NCI-H345 treated with DMSO at 0.1 percent for 48 hours (cell line): ENCODE data around the gene IL11RA.

Experiments used
- DNase-seq: peaks from one replicate; lab custom pipeline; 2025; ENCODE audit not compliant: unreplicated experiment; lab: John Stamatoyannopoulos, UW

The IL11RA gene

DNA sequence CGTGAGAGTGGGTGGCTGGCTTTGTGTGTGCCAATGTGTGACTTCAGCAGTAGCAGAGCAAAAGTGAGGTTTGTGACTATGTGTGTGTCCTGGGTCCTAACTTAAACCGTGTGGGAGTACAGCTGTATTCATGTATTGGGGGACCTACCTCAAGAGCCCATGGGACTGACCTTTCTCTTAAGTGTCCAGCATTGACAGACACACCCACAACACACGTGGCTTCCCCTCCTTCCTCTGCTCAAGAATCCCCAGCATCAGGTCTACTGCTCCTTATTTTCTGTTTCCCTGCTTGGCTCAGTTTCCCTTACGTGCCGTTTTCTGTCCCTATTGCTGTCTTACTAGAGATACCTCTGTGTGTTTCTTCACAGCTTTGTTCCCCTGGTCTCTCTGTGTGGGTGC is 616 bp downstream of the IL11RA start:
- no peak for DNase-seq

DNA sequence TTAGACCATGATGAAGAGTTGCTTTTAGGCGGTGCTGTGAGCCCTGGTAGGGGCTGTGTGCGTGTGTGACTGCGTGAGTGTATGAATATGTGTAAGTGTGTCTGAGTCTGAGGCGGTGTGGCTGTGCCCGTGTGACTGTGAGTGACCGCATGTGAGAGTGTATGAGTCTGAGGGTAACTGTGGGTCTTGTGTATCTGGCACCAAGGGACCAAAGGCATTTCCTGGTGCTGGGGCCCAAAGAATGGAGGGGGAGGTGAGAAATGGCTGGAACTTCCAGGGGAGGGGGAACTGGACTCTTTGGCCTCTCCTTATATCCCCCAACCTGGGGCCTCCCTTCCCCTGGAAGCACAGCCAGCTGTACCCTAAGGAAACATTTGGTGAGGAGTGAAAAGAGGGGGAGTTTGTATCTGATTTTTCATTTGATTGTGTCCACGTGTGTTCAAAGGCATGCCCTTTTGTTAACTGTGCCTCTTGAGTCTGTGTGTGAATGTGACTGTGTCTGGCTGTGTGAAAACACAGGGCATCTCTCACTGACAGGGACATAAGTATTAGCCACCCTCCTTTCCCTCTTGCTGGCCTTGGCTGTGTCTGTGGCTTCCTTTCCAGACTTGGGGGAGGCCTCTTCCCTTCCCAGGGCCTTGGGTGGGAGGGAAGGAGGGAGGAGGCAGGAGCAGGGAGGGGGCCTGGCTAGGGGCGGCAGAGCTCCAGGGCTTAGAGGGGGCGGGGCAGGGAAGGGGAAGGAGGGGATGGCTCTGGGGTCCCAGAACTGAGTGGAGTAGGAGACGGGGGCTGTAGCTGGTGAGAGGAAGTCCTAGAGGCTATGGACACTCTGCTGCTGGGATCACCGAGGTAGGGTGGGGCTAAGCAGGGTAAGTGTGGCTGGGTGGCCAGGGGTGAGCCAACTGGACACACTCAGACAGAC is 1.4 kb downstream of the IL11RA start:
- DNase-seq: no peak

DNA sequence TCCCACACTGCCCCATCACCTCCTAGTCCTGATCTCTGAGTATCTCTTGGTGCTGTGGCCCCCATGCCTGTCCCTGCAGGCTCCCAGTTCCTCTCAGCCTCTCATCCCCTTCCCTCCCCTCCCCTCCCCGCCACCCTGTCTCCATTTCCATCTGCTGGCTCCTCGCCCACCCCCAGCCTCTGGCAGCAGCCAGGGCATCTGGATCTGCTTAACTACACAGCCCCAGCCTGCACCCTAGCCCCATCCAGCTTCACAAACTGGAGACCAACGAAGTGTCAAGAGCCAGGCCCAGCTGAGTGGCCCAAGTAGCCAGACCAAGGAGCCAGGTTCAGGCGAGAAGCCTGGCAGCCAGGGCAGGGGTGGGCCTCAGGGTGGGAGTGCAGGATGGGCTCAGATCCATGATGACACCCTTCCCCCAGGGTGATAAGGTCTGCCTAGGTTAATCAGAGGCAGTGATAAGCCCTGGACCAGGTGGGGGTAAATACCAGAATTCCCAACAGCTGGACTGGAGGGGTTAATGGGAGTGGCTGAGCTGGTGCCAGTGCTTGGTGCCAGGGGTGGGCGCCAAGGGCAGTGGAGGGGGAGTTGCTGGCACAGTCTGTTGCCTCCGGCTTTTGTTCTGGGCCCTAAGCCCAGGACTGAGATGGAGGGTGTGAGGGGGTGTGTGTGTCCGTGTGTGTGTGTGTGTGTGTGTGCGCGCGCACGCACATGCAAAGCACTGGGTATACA is 2.5 kb downstream of the IL11RA start:
- DNase-seq: no peak

DNA sequence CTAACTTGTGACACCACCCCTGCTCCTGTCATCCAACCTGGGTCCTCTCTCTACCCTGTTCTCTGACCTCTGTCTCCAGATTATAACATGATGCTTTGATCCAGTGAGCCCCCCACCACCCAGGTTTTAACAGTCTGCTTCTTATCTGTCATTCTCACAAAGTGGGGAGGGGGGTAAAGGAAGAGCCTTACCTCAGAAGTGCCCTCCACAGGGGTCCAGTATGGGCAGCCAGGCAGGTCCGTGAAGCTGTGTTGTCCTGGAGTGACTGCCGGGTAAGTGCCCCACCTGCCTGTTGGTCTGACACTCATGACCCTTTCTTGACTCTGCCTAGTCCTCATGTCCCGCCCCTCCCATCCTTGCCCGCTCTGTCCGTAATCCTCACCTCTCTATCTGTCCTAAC is 3.4 kb downstream of the IL11RA start:
- DNase-seq: no peak

DNA sequence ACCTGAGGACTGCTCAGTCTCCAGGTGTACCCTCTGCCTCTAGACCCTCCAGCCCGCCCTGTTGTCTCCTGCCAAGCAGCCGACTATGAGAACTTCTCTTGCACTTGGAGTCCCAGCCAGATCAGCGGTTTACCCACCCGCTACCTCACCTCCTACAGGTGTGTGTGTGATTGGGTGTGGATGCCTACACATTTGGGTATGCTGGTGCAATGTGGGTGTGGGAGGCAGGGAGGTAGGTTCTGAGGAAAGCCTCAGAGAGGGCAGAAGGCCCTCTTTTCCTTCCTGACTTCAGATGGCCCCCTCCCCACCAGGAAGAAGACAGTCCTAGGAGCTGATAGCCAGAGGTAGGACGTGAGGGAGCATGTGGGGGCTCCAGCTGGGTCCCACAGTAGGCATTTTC is 5.0 kb downstream of the IL11RA start:
- DNase-seq: no peak

DNA sequence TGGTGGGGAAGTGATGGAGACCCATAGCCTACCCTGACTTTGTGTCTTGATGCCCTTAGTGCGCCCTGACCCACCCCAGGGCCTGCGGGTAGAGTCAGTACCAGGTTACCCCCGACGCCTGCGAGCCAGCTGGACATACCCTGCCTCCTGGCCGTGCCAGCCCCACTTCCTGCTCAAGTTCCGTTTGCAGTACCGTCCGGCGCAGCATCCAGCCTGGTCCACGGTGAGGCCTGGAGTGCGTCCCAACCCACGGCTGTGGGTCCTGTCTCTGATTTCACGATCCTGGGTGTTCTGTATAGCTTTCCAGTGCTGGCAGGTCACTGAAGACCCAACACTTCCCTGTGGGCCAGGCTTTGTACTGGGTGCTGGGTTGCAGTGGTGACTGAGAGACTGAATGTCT is 6.5 kb downstream of the IL11RA start:
- DNase-seq: no peak

DNA sequence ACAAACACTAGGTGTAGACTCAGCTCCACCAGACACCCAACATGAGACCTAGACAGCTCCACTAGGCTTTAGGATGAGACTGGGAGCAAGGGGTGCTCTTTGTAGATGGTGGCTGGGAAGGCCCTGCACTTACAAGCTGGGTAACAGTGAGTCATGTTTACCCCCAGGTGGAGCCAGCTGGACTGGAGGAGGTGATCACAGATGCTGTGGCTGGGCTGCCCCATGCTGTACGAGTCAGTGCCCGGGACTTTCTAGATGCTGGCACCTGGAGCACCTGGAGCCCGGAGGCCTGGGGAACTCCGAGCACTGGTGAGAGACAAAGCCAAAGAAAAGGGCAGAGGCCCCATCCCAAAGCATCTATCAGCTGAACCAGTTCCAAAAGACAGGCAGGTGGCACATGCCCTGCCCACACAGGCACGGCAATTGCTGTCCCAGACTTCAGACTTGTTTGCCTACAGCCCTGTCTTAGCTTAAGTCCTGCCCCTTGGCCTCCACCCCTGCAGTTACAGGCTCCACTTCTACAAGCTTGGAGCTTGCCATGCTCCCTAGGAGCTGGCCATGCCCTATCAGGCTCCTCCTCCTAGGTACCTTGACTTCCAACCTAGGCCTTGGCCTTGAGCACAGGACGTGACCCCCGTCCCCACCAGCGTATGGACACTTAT is 7.7 kb downstream of the IL11RA start:
- DNase-seq: no peak

DNA sequence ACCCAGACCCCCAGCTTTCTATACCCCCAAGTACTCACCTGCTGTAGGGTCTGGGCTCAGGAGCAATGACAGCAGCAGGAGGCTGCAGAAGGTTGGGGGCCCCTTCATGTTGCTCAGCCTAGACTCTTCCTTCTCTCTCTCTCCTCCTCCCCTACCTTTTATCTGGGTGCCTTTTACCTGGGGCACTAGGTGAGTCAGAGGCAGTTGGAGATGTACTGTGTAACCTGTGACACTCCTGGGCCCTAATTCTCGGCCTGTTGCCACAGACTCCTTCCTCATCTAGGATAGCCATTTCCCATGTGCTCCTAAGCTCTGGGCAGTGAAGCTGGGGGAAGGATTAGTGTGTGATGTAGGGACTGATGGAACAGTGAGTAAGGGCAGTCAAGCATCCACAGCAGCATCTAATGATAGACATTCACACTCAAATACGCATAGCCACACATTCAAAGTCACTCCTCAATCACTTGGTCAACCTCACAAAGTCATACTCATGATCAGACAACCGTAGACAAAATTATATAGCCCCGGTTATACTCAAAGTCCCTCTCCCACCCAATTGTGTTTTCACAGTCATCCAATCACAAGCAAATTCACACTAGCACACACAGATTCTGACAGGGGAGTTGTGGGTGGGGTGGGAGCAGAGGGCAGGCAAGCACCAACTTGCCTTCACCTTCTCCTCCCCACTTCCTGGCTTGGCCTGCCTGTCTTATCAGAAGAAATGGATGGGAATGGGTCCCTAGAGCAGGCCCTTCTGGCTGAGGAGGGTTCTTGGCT is 10.7 kb downstream of the IL11RA start, which contains the start of gene CCL27:
Gene CCL27, minus strand, starts transcription at position 132 of the 777 bp plus-strand sequence. Its CDS starts 24 bp downstream, at position 108.
- DNase-seq: no peak

DNA sequence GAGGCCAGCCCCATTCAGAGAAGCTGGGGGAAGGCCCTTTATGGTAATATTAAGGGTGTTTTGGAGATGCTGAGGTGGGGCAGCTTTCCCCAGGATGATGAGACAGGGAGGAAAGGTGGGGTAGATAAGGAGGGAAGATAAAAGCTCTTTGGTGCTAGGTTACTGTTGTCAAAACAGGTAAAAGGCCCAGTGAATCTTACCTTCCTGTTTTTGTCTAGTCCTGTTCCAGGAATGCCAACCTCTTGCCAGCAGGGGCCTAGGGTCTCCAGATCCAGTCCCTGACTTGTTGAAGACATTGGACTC is 11.3 kb downstream of the IL11RA start:
- no peak for DNase-seq

DNA sequence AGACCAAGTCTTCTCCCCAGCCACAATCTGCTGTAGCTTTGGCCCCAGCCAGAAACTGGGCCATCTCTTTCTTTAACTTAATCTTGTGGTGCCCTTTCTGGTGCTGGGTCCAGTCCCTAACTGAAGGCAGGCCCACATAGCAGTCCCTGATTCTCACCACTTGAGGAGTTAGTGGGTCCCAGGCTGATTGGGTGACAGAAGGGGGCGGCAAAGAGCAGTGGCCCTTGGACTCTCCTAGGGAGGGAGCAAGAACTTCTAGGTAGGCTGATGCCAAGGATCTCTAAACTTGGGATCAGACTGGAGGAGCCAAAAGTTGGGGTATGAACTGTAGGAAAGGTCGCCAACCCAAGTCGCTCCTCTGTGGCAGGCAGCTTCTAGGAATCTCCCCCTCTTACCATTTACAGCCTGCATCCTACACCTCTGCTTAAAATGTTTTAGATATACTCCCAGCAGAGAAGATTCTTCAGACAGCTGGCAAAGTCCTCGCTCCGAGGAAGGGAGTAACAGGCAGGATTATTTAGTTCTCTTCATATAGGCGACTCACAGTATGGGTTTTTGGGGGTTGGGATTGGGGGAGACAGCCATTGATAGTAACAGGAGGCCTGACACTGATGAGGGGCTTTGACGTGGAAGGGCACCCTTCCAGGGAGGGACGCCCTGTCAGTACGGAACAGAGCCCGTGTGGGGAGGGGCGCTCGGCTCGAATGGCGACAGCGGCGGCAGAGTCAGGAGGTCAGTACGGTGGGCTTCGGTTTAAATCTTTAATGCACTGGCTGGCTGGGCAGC is 12.5 kb downstream of the IL11RA start:
- DNase-seq: no peak

DNA sequence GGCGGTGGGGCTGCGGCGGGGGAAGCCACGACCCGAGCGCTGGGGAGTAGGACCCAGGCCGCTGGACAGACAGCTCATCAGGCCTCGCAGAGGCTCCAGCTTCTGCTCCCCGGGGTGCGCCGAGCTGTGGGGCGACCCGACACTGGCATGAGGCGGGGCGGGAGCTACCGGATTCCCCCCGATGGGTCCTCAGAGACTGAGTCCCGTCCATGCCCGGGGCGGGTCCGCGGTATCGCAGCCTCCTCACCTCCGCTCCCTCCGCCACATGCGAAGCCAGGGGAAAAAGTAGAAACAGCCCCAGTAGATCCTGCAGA is 13.0 kb downstream of the IL11RA start:
- DNase-seq: no peak

DNA sequence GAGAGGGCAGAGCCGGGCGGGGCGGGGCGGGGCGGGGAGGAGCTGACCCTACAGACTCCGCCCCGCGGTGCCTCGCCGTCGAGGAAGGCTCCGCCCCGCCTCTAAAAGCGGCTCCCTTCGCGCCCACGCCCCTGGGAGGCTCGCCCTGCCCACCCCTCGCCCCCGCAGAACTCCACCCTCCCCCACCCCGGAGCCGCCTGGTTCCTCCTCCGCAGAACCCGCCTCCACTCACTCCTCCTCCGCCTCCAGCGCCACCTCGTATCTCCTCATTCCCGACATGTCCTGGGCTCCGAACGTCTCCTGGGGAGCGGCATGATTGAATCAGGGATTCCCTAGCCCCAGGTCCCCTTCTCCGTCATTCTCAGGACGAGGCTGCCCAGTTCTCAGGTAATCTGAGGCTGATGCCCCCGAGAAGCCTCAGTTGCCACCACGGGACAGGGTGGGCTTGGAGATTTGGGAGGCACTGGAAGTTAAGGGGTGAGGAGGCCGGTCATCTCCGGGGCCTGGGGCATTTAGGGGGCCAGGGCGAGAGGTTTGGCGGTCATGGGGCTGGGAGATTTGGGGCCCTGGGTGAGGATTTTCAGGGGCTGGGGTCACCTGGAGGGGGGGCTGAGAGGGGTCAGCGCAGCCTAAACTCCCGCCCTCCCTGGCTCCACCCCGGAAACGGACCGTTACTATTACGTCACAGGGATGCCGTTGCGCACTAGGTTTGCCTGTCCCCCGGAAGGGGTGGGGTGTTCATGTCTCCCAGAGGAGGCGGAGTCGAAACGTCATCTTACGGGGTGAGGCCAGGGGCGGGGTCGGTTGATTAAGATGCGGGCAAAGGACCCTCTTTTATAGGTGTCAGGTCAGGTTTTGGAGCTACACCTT is 13.6 kb downstream of the IL11RA start:
- DNase-seq: peak; percentile 93

DNA sequence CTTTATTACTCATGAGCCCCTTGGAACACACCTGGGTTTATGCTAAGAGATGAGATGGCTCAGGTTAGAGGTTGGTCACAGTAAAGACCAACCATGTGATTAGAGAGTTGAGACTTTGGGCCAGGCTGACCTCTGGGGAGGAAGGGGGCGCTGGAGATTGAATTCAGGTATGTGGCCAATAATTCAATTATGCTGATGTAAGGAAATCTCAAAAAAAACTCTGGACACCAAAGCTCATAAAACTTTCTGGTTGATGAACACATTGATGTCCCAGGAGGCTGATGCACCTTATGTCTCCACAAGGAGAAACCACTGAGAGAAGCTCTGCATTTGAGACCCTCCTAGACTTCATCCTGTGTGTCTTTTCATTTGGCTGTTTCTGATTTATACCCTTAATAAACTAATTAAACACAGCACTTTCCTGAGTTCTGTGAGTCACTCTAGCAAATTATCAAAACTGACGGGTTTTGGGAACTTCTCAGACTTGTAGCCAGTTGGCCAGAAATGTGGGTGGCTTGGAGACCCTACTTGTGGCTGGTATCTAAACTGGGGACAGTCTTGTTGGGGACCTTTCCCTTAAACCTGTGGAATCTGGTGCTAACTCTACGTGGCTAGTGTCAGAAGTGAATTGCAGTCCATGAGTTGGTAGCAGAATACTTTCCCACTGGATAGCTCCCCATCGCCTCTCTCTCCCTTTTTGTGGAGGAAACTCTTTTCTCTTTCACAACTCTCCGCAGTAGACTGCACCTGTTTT is 18.0 kb downstream of the IL11RA start:
- DNase-seq: no peak

DNA sequence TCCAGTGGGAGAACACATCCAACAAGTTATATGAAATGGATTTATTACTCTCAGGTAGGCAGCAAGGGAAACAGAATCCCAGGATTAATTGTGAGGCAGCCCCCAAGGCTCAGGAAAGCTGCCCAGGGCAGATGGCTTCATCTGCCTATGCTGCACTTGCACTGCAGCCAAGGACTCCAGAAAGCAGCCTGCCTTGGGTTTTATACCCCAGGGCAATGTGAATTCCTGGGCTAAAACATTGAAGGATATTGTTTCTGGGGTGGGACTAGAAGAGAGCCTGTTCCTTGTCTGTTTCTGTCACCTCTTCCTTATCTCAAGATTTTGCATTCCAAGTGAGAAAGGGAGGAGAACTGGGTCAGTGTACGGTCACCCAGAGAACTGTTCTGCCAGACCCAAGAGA is 19.3 kb downstream of the IL11RA start:
- DNase-seq: no peak

DNA sequence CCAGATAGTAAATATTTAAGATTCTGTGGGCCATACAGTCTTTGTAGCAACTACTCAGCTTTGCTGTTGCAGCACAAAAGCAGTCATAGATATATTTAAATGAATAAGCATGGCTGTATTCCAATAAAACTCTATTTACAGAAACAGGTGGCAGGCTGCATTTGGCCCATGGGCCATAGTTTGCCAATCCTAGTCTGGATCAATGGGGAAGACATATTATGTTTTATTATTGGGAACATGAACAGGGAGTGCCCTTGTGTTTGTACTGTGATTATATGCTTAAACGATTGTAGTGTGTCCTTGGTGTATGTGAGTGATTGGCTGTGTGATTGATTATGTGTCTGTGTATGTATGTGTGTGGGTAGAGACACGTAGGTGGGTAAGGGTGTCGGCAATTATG is 22.5 kb downstream of the IL11RA start:
- no peak for DNase-seq

DNA sequence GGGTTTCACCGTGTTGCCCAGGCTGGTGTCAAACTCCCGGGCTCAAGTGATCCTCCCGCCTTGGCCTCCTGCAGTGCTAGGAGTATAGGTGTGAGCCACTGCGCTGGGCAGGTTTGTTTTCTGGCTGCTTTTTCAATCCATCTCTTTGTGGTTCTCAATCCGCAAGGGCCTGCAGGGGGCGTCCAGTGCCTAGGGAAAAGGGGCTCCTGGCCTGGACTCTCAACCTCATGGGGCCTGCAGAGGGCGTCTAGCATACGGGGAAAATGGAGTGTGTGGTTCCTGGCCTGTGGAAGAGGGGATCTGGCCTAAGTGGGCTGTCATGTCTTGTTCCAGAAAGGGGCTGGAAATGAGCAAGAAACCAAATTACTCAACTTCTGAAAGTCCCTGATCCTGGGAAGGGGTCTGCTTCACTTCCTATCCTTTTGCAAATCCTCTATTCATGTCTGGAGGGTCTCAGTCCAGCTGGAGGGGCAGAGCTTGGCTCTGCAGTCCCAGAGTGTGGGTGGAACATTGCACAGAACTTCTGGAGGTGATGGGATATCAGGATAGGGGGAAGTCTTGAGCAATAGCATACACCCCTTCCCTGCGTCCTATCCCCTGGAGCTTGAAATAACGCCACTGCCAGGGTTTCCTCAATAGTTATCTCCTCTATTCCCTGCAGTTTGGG is 23.2 kb downstream of the IL11RA start:
- DNase-seq: no peak

DNA sequence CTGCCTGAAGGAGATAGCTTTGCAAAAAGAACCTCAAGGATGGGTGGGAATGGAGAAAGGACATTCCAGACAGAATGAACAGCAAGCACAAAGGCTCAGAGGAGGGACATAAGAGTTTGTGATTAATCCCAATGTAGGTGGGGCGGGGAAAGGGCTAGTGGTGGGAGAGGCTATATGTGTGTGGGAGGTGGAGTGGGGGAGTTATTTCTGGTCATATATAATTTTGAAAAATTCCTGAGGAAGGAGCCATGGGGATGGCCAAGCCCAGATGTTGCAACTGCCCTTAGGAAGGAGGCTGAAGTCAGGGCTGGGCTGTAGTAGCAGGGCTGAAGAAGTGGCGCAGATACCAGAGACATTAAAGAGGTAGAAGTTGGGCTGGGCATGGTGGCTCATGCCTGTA is 23.9 kb downstream of the IL11RA start:
- no peak for DNase-seq

DNA sequence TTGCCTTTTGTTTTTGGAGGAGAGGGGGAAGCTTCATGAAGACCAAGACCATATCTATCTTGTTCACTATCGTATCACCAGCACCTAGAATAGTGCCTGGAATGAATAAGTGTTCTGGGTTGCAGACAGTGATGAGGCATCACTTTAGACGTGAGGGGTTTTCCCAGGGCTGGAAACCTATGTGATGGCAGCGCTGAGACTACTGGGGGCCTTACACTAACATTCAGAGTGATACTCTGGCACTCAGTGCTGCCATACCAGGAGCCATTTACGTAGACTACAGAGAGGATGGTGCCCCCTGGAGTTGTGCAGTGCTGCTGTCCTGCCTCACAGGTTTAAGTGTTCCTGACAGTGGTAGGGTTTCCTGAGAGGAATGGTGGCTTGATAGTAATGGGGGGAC is 32.2 kb downstream of the IL11RA start:
- no peak for DNase-seq
